ENCODE data around the gene CGB8.
A peak's percentile ranks its signal among the peaks of the same experiment; 100 is the strongest.
"Not testable (repeated sequence)": the region's sequence is repeated elsewhere in the genome, so short reads cannot be mapped to it uniquely, and the experiment has no call there.

- TF ChIP-seq CTCF (IDR thresholded peaks at IDR 0.05; ENCODE audit: low read length) = peak; percentile 29
- TF ChIP-seq EZH2 (optimal IDR thresholded peaks at IDR 0.05; ENCODE audit: low read depth, low read length) = not testable (repeated sequence)
Measured at GRCh38 chr19:49031642-49032301, 17.1 kb downstream of the CGB8 start, which contains the start of gene CGB2.
